Right atrium auricular region (tissue), 2 donors: ENCODE measurements around the gene TKFC. TPM values are rescaled to one million over a fixed set of nuclear protein-coding genes. Genes with fewer than 3 reads are reported as not detected.
A peak's percentile ranks its signal among the peaks of the same experiment; 100 is the strongest.

Experiments
- DNase-seq: peaks from one replicate; pipeline ENCODE4 v3.0.0-alpha.2; 2019; ENCODE audit warnings: low spot score
- H3K27ac ChIP-seq, 2 donors: fragments of 200-600 bp; sonication (generic); 1 replicate in 1 of 2; 2 replicates in 1 of 2; pipeline ENCODE4 v1.5.1; 2016 to 2019
- H3K27me3 ChIP-seq, 2 donors: fragments of 200-600 bp; sonication (generic); one replicate each; pipeline versions ENCODE4 v1.5.1 to v1.6.0; 2017 to 2019
- H3K36me3 ChIP-seq: fragments of 200-600 bp; sonication (generic); one replicate; pipeline ENCODE4 v1.5.1; 2016
- H3K4me1 ChIP-seq, 2 donors: fragments of 200-600 bp; sonication (generic); one replicate each; pipeline versions ENCODE4 v1.5.1 to v1.6.0; 2017 to 2019
- H3K4me3 ChIP-seq, 2 donors: fragments of 200-600 bp; sonication (generic); 1 replicate in 1 of 2; 2 replicates in 1 of 2; pipeline ENCODE4 v1.5.1; 2017 to 2019; ENCODE audit warnings: mild to moderate bottlenecking in 1 of 2, moderate library complexity in 1 of 2
- H3K9me3 ChIP-seq, 2 donors: fragments of 200-600 bp; sonication (generic); one replicate each; pipeline ENCODE4 v1.5.1; 2019
- CTCF ChIP-seq, 2 donors: fragments of 200-600 bp; sonication (generic); IDR thresholded peaks; one replicate each; pipeline ENCODE4 v1.5.1; 2019; ENCODE audit warnings: antibody characterized with exemption in 2 of 2
- total RNA-seq, 2 donors: library from RNA; depleted of rRNA; stranded (reverse); fragments of >200 nt; gene quantifications; one replicate each; pipeline ENCODE4 v1.1.0, GENCODE V29; 2016

TKFC gene
- total RNA-seq, 2 donors from 2014 or later, result 9.7 to 11.3 TPM

DNA sequence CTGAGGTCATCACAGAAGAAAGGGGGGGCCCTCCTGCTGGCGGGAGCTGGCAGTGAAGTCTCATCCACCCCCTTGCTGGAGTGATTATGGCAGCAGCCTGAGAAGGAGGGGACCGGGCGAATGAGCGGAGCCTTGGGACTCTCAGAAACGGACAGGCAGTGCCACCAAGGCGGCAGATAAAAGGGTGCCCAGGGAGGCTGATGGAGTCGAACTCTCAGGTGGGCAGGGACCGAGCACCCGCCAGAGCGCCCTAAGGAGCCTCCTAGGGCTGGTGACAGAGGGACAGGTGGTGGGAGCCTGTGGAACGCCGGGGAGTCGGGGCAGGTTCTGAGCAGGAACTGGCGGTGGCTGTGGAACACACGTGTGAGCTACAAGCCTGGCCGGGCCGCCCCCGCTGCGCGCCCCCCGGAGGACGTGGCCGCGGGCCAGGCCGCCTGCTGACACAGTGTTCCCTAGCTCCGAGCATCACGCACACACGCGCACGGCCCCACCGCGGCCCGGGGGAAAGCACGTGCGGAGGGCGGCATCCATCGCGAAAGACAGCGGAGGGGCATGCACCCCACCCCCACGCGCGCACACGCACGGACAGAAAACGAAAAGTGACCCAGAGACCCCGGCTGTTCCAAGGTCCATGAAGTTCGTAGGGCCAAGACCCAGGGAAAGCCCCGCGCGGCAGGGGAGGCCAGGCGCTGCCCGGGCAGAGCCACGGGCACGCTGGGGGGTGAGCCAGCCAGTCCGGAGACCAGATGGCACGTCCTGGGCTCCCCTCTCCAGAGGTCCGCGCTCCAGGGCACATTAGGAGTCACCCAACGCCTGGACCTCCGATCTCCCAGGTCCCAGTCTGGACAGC is 38.9 kb upstream of the TKFC start:
- H3K27ac ChIP-seq, result peak overlapping the region in 1 of 2 donors; percentile 64
- H3K4me3 ChIP-seq, result peak overlapping the region; percentile 42 to 69
- H3K4me1 ChIP-seq, result peaks cover 0 to 44% of the 10 kb centered on the region in 2 donors
- TF ChIP-seq CTCF (IDR thresholded peaks at IDR 0.05), result no peak
- H3K36me3 ChIP-seq, result no peaks in the 10 kb centered on the region
- no peaks in the 10 kb centered on the region for H3K9me3 ChIP-seq
- peak; percentile 62 for DNase-seq
- H3K27me3 ChIP-seq, result no peaks in the 10 kb centered on the region

- TF ChIP-seq CTCF (IDR thresholded peaks at IDR 0.05), result peak in 1 of 2 donors; percentile 30
- DNase-seq, result no peak
- peak within 1 kb of the TSS in 1 of 2 donors; percentile 64 for H3K27ac ChIP-seq
- H3K4me3 ChIP-seq, result peak within 1 kb of the TSS; percentile 42 to 69
- peaks cover 8% of the 10 kb centered on the region for H3K36me3 ChIP-seq
- peaks cover 0 to 44% of the 10 kb centered on the region in 2 donors for H3K4me1 ChIP-seq
- no peaks in the 10 kb centered on the region for H3K9me3 ChIP-seq
- H3K27me3 ChIP-seq, result no peaks in the 10 kb centered on the region
Measured at GRCh38 chr11:61294717-61295595, 38.1 kb upstream of the TKFC start, which contains the start of gene VWCE. TSS of gene VWCE (minus strand) at chr11:61295316. CDS start at chr11:61295037, 279 bp downstream.

- Histone ChIP-seq H3K27ac (peak overlapping the region in 1 of 2 donors; percentile 64), H3K4me1 (peaks cover 0 to 44% of the 10 kb centered on the region in 2 donors), H3K9me3 (no peaks in the 10 kb centered on the region), H3K27me3 (no peaks in the 10 kb centered on the region), H3K4me3 (peak overlapping the region in 1 of 2 donors; percentile 69), H3K36me3 (peaks cover 14% of the 10 kb centered on the region)
- DNase-seq, result no peak
- no peak for TF ChIP-seq CTCF (IDR thresholded peaks at IDR 0.05)
Measured at GRCh38 chr11:61295596-61295926, 37.5 kb upstream of the TKFC start.

GRCh38 chr11:61297341-61297740 is 35.7 kb upstream of the TKFC start:
- DNase-seq, result no peak
- H3K9me3 ChIP-seq, result no peaks in the 10 kb centered on the region
- no peaks in the 10 kb centered on the region for H3K27me3 ChIP-seq
- peak overlapping the region in 1 of 2 donors; percentile 12 for H3K27ac ChIP-seq
- peaks cover 0 to 44% of the 10 kb centered on the region in 2 donors for H3K4me1 ChIP-seq
- no peak overlapping the region for H3K4me3 ChIP-seq
- peaks cover 32% of the 10 kb centered on the region for H3K36me3 ChIP-seq
- no peak for TF ChIP-seq CTCF (IDR thresholded peaks at IDR 0.05)

- peak; percentile 69 for DNase-seq
- peak overlapping the region in 1 of 2 donors; percentile 12 for H3K27ac ChIP-seq
- H3K27me3 ChIP-seq, result no peaks in the 10 kb centered on the region
- H3K36me3 ChIP-seq, result peaks cover 36% of the 10 kb centered on the region
- no peak overlapping the region for H3K4me3 ChIP-seq
- H3K4me1 ChIP-seq, result peaks cover 0 to 44% of the 10 kb centered on the region in 2 donors
- TF ChIP-seq CTCF (IDR thresholded peaks at IDR 0.05), result no peak
- H3K9me3 ChIP-seq, result no peaks in the 10 kb centered on the region
Measured at GRCh38 chr11:61297746-61298145, 35.3 kb upstream of the TKFC start.
